ENCODE results near the gene SDK1.

DNA sequence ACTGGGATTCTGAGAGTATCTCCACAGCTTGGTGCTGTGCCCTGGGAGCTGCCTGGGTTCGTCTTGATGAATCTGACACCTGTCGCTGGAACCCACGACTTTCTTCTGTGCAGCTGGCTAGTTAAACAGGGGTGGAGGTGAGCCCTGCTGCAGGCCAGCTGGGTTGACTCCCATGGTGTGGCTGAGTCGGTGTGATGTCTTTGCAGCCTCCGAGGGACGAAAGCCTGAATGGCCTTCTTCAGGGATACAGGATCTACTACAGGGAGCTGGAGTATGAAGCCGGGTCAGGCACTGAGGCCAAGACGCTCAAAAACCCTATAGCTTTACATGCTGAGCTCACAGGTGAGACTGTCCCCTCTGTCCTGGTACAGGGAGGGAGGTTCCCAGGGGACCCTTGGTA lies 873.0 kb downstream of the SDK1 start:
- no peak for TF ChIP-seq POLR2A (IDR thresholded peaks at IDR 0.05)
- TF ChIP-seq, protein P1, sequence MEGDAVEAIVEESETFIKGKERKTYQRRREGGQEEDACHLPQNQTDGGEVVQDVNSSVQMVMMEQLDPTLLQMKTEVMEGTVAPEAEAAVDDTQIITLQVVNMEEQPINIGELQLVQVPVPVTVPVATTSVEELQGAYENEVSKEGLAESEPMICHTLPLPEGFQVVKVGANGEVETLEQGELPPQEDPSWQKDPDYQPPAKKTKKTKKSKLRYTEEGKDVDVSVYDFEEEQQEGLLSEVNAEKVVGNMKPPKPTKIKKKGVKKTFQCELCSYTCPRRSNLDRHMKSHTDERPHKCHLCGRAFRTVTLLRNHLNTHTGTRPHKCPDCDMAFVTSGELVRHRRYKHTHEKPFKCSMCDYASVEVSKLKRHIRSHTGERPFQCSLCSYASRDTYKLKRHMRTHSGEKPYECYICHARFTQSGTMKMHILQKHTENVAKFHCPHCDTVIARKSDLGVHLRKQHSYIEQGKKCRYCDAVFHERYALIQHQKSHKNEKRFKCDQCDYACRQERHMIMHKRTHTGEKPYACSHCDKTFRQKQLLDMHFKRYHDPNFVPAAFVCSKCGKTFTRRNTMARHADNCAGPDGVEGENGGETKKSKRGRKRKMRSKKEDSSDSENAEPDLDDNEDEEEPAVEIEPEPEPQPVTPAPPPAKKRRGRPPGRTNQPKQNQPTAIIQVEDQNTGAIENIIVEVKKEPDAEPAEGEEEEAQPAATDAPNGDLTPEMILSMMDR (IDR thresholded peaks at IDR 0.05): no peak
